ENCODE data around the gene TNFSF13. TPM values are rescaled to one million over a fixed set of nuclear protein-coding genes. Genes with fewer than 3 reads are reported as not detected.

Gene TNFSF13
- total RNA-seq, 1 experiment from 2014 or later, result 0.94 TPM

DNA sequence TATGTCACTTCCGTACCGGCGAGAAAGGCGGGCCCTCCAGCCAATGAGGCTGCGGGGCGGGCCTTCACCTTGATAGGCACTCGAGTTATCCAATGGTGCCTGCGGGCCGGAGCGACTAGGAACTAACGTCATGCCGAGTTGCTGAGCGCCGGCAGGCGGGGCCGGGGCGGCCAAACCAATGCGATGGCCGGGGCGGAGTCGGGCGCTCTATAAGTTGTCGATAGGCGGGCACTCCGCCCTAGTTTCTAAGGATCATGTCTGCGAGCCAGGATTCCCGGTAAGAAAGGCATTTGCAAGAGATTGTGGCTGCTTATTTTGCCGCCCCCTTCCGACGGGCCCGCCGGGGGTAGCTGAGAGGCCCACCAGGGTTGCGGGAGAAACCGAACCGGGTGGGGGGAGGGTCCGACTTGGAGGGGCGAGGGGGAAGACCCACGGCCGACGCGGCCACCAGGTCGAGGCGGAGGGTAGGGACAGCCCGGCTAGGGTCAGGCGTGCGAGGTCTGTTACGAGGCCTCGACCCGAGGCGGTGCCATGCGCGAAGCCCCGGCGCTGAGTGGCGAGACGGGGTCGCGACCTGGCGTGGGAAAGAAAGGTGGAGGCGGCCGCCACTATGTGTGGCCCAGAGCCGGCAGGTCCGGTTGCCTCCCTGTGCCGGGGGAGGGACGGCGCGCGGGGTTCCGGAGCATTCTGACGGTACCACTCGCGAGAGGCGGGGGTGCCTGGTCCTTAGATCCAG lies 14.2 kb downstream of the TNFSF13 start:
- Histone ChIP-seq H4K8ac (replicated peaks; ENCODE audit: insufficient read length, low read depth, low read length) (no peak overlapping the region), H3K4me2 (ENCODE audit: insufficient read depth, insufficient read length, low read length) (peak overlapping the region; percentile 88), H3K4me1 (ENCODE audit: insufficient read depth, low read length) (peaks cover 4% of the 10 kb centered on the region; the same call in 1 of the 2 replicates), H2BK15ac (ENCODE audit: low read depth, low read length) (no peak overlapping the region), H2AK5ac (ENCODE audit: insufficient read length, low read length) (no peak overlapping the region), H4K91ac (ENCODE audit: insufficient read length, low read depth, low read length) (peak overlapping the region; percentile 60), H3K9ac (ENCODE audit: extremely low read depth, insufficient read length, low read length) (peak overlapping the region; percentile 96), H2BK20ac (ENCODE audit: low read depth, low read length, poor library complexity, severe bottlenecking) (no peak overlapping the region), H3K79me2 (ENCODE audit: insufficient read depth, low read length) (peaks cover 21% of the 10 kb centered on the region; the same call in 1 of the 2 replicates), H2BK12ac (ENCODE audit: insufficient read length, low read depth, low read length) (no peak overlapping the region), H3K27ac (ENCODE audit: insufficient read length, low read depth, low read length) (peak overlapping the region; percentile 31), H3K79me1 (ENCODE audit: insufficient read depth, low read depth, low read length, poor library complexity, severe bottlenecking) (peaks cover 2% of the 10 kb centered on the region), H4K5ac (ENCODE audit: insufficient read length, low read depth, low read length) (no peak overlapping the region), H2BK5ac (ENCODE audit: insufficient read length, low read length) (peak overlapping the region; percentile 10), H3K23me2 (ENCODE audit: insufficient read length, low read depth, low read length, poor library complexity, severe bottlenecking) (peaks cover 5% of the 10 kb centered on the region), H3K9me3 (ENCODE audit: control insufficient read depth, low read depth, low read length) (no peaks in the 10 kb centered on the region), H3K27me3 (ENCODE audit: insufficient read depth, low read length) (no peaks in the 10 kb centered on the region), H2BK120ac (ENCODE audit: low read depth, low read length, poor library complexity, severe bottlenecking) (peak overlapping the region; percentile 61), H3K18ac (ENCODE audit: insufficient read length, low read depth, low read length) (peak overlapping the region; percentile 90), H3K14ac (ENCODE audit: insufficient read depth, low read length) (peak overlapping the region; percentile 96), H2AFZ (ENCODE audit: low read length) (no peak overlapping the region), H3K56ac (ENCODE audit: insufficient read length, low read depth, low read length) (no peak overlapping the region), H3K23ac (ENCODE audit: insufficient read length, low read depth, low read length) (no peak overlapping the region), H3T11ph (ENCODE audit: low read length) (no peak overlapping the region), H3K4ac (ENCODE audit: low read depth, low read length) (peak overlapping the region; percentile 64; the same call in 1 of the 2 replicates), H4K20me1 (ENCODE audit: control insufficient read depth, insufficient read depth, insufficient read length) (no peaks in the 10 kb centered on the region)
- Mint-ChIP-seq H3K27ac (peak overlapping the region; percentile 98 to 100 (median 99)), H3K4me1 (peaks cover 35% of the 10 kb centered on the region in 2 experiments), H3K9me3 (peaks cover 3 to 7% of the 10 kb centered on the region in 2 experiments; a peak in 3 of 5 replicates), H3K36me3 (ENCODE audit: insufficient read depth in 1 of 3, low read depth in 3 of 3) (peaks cover 65 to 89% (median 80%) of the 10 kb centered on the region in 3 experiments), H3K27me3 (ENCODE audit: low read depth) (peaks cover 10% of the 10 kb centered on the region), H3K4me3 (peak overlapping the region; percentile 98)
- peak; percentile 100 for DNase-seq
- whole genome bisulfite sequencing (ENCODE audit: extremely low coverage, insufficient read length, low lambda C conversion rate), result no CpG with 5 or more reads among the region's 73 CpGs
- TF ChIP-seq, protein P1, sequence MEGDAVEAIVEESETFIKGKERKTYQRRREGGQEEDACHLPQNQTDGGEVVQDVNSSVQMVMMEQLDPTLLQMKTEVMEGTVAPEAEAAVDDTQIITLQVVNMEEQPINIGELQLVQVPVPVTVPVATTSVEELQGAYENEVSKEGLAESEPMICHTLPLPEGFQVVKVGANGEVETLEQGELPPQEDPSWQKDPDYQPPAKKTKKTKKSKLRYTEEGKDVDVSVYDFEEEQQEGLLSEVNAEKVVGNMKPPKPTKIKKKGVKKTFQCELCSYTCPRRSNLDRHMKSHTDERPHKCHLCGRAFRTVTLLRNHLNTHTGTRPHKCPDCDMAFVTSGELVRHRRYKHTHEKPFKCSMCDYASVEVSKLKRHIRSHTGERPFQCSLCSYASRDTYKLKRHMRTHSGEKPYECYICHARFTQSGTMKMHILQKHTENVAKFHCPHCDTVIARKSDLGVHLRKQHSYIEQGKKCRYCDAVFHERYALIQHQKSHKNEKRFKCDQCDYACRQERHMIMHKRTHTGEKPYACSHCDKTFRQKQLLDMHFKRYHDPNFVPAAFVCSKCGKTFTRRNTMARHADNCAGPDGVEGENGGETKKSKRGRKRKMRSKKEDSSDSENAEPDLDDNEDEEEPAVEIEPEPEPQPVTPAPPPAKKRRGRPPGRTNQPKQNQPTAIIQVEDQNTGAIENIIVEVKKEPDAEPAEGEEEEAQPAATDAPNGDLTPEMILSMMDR (conservative IDR thresholded peaks at IDR 0.05), result no peak
